GM10266 (cell line): ENCODE data around the gene CDK17.
"Not testable (repeated sequence)": the region's sequence is repeated elsewhere in the genome, so short reads cannot be mapped to it uniquely, and the experiment has no call there.

ENCODE experiments used
- DNase-seq: peaks from one replicate; pipeline ENCODE4 v3.0.0; 2012; ENCODE audit errors: extremely low spot score
- CTCF ChIP-seq: IDR thresholded peaks from 2 replicates; pipeline ENCODE4 v1.5.1; 2012; ENCODE audit warnings: mild to moderate bottlenecking, low read depth; ENCODE audit not compliant: control insufficient read depth, insufficient read depth; ENCODE audit errors: missing control alignments

CDK17 gene

GRCh38 chr12:96383371-96383770, 16.9 kb downstream of the CDK17 start:
- no peak for TF ChIP-seq CTCF
- DNase-seq: no peak

GRCh38 chr12:96379743-96380142, 20.5 kb downstream of the CDK17 start:
- DNase-seq: not testable (repeated sequence)

- no peak for TF ChIP-seq CTCF
- no peak for DNase-seq
Measured at GRCh38 chr12:96378319-96378718, 21.9 kb downstream of the CDK17 start.

GRCh38 chr12:96376865-96377264, 23.4 kb downstream of the CDK17 start:
- no peak for DNase-seq
- no peak for TF ChIP-seq CTCF

- no peak for DNase-seq
- no peak for TF ChIP-seq CTCF
Measured at GRCh38 chr12:96375841-96376604, 24.2 kb downstream of the CDK17 start.

GRCh38 chr12:96375170-96375569, 25.1 kb downstream of the CDK17 start:
- DNase-seq: no peak

GRCh38 chr12:96371790-96372699, 28.2 kb downstream of the CDK17 start:
- TF ChIP-seq CTCF: no peak
- DNase-seq: no peak

More at GRCh38 chr12:96375170-96375569, 25.1 kb downstream of the CDK17 start:
- TF ChIP-seq CTCF: no peak
